Measurements from ENCODE around the gene PTDSS2. TPM values are rescaled to one million over a fixed set of nuclear protein-coding genes. Genes with fewer than 3 reads are reported as not detected.

PTDSS2 gene
- total RNA-seq, 1 experiment from 2014 or later, result 49.5 TPM

GRCh38 chr11:488579-488978 is 38.5 kb downstream of the PTDSS2 start:
- no peaks in the 10 kb centered on the region for H3K4me1 Mint-ChIP-seq
- no peak overlapping the region for H3K27ac Mint-ChIP-seq
- TF ChIP-seq ZNF281 (CRISPR knock-in tag; IDR thresholded peaks at IDR 0.05) (no peak), CREM (CRISPR knock-in tag; IDR thresholded peaks at IDR 0.05) (no peak), MLX (CRISPR knock-in tag; IDR thresholded peaks at IDR 0.05) (no peak), E2F5 (CRISPR knock-in tag; IDR thresholded peaks at IDR 0.05) (no peak), ATF2 (CRISPR knock-in tag; IDR thresholded peaks at IDR 0.05; ENCODE audit: borderline replicate concordance, low read depth) (no peak), ZBTB21 (CRISPR knock-in tag; IDR thresholded peaks at IDR 0.05; ENCODE audit: borderline replicate concordance) (no peak), CDX4 (CRISPR knock-in tag; IDR thresholded peaks at IDR 0.05; ENCODE audit: borderline replicate concordance) (no peak), MAX (CRISPR knock-in tag; IDR thresholded peaks at IDR 0.05) (no peak), ATF6 (CRISPR knock-in tag; IDR thresholded peaks at IDR 0.05) (no peak), CREB1 (CRISPR knock-in tag; IDR thresholded peaks at IDR 0.05) (no peak), CBFB (CRISPR knock-in tag; IDR thresholded peaks at IDR 0.05; ENCODE audit: low read depth) (no peak), AFF4 (CRISPR knock-in tag; IDR thresholded peaks at IDR 0.05; ENCODE audit: borderline replicate concordance) (no peak)
- ATAC-seq, result no peak
- H3K27me3 Mint-ChIP-seq (ENCODE audit: low read depth), result no peaks in the 10 kb centered on the region
- ChIA-PET CTCF (interaction anchor here (1.0 kb wide), 1 partner anchor 81 kb away, joined by 3 read pairs; no protein-coding TSS in a partner anchor), POLR2A (no interaction called here)
- DNase-seq (ENCODE audit: low spot score), result no peak
- no peak overlapping the region for H3K4me3 Mint-ChIP-seq
- H3K36me3 Mint-ChIP-seq, result peaks cover 15% of the 10 kb centered on the region
- H3K9me3 Mint-ChIP-seq, result peaks cover 4% of the 10 kb centered on the region
